KOPT-K1 (cell line): Measurements from ENCODE around the gene PLK5.
"Not testable (repeated sequence)": the region's sequence is repeated elsewhere in the genome, so short reads cannot be mapped to it uniquely, and the experiment has no call there.

ENCODE experiments used
- H3K27ac ChIP-seq: fragments of 200-600 bp; sonication (generic); 2 replicates; pipeline ENCODE4 v1.5.1; 2016; ENCODE audit warnings: antibody characterized with exemption, mild to moderate bottlenecking, low read depth, low read length; ENCODE audit not compliant: poor library complexity, severe bottlenecking
- H3K36me3 ChIP-seq: fragments of 200-600 bp; sonication (generic); 2 replicates; pipeline ENCODE4 v1.5.1; 2017; ENCODE audit warnings: antibody characterized with exemption, mild to moderate bottlenecking, low read length, moderate library complexity; ENCODE audit not compliant: insufficient read depth
- H3K9me3 ChIP-seq: fragments of 200-600 bp; sonication (generic); 2 replicates; pipeline ENCODE4 v1.5.1; 2017; ENCODE audit warnings: antibody characterized with exemption, low read length, mild to moderate bottlenecking; ENCODE audit not compliant: insufficient read depth, poor library complexity, severe bottlenecking

The PLK5 gene

GRCh38 chr19:1524972-1525325 lies 1.1 kb downstream of the PLK5 start:
- H3K36me3 ChIP-seq: no peaks in the 10 kb centered on the region
- no peaks in the 10 kb centered on the region for H3K9me3 ChIP-seq
- H3K27ac ChIP-seq: no peak overlapping the region

DNA sequence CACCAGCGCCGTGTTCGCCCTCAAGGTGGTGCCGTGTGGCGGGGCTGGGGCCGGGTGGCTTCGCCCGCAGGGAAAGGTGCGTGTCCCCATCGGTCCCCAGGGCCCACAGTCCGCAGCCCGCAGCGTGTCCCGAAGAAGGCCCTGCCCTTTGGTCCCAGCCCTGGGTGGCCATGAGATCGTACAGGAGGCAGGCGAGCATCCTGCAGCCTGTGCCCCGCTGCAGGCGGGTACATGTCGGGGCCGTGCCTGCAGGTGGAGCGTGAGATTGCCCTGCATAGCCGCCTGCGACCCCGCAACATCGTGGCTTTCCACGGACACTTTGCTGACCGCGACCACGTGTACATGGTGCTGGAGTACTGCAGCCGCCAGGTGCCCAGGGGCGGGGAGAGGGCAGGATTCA lies 1.5 kb downstream of the PLK5 start:
- Histone ChIP-seq H3K27ac (no peak overlapping the region), H3K36me3 (no peaks in the 10 kb centered on the region), H3K9me3 (no peaks in the 10 kb centered on the region)

DNA sequence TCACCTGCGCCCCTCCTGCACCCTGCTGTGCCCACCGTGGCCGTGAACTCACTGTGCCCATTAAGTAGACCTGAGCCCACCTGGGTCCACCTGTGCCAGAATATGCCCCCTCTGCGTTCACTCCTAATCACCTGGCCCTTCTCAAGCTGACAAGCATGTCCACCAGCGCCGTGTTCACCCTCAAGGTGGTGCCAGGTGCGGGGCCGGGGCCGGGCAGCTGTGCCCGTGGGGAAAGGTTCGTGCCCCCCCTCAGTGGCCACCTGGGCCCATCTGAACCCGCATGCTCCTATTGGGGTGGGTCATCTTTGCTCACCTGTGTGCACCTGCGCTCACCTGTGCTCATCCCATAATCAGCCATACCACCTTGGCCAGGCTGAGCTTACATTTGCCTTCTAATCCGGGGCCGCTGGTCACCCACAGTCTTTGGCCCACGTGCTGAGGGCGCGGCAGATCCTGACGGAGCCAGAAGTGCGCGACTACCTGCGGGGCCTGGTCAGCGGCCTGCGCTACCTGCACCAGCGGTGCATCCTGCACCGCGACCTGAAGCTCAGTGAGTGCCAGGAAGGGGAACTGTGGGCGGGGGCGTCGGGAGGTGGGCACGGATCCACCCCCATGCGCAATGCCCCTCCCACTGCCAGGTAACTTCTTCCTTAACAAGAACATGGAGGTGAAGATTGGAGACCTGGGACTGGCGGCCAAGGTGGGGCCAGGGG lies 2.3 kb downstream of the PLK5 start:
- Histone ChIP-seq H3K9me3 (no peaks in the 10 kb centered on the region), H3K27ac (no peak overlapping the region), H3K36me3 (no peaks in the 10 kb centered on the region)

DNA sequence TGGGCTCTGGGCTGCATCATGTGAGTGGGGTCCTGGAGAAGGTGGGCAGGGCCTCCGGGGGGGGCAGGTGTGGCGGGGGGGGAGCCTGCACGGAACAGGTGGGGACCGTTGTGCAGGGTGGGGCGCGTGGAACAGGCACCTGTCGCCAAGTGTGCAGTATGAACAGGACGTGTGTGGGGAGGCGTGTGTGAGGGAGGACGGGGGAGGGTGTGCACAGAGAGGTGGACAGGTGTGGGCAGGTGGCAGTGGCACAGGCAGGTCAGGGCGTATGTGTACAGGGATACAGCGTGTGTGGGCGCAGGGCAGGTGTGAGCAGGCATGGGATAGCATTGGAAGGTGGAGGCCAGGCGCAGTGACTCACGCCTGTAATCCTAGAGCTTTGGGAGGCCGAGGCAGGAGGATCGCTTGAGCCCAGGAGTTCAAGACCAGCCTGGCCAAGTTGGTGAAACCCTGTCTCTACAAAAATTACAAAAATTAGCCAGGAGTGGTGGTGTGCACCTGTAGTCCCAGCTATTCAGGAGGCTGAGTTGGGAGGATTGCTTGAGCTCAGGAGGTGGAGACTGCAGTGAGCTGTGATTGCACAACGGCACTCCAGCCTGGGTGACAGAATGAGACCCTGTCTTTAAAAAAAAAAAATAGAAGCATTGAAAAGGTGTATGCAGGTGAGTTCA lies 3.2 kb downstream of the PLK5 start:
- no peaks in the 10 kb centered on the region for H3K9me3 ChIP-seq
- H3K36me3 ChIP-seq: no peaks in the 10 kb centered on the region
- no peak overlapping the region for H3K27ac ChIP-seq

- no peaks in the 10 kb centered on the region for H3K36me3 ChIP-seq
- H3K27ac ChIP-seq: no peak overlapping the region
- H3K9me3 ChIP-seq: no peaks in the 10 kb centered on the region
Observed at GRCh38 chr19:1527650-1528309, 3.9 kb downstream of the PLK5 start.

- H3K36me3 ChIP-seq: no peaks in the 10 kb centered on the region
- H3K9me3 ChIP-seq: no peaks in the 10 kb centered on the region
- no peak overlapping the region for H3K27ac ChIP-seq
Observed at GRCh38 chr19:1528596-1529429, 4.9 kb downstream of the PLK5 start.

- Histone ChIP-seq H3K36me3 (no peaks in the 10 kb centered on the region), H3K27ac (no peak overlapping the region), H3K9me3 (no peaks in the 10 kb centered on the region)
Observed at GRCh38 chr19:1529430-1529816, 5.5 kb downstream of the PLK5 start.

- not testable (repeated sequence) for H3K36me3 ChIP-seq, H3K9me3 ChIP-seq, H3K27ac ChIP-seq
Observed at GRCh38 chr19:1530856-1531255, 7.0 kb downstream of the PLK5 start.

DNA sequence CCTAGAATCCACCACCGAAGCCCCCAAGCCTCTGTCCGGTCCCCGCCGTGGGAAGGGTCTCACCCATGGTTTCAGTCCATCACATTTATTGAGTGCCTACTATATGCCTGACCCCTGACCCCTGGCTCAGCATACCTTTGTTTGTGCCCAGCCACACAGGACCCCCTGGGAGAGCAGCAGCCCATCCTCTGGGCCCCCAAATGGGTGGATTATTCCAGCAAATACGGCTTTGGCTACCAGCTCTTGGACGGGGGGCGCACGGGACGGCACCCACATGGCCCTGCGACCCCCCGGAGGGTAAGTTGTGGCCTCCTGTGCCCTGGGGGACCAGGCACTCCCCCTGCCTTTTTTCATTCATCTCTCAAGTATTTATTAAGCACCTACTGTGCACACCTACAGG lies 7.7 kb downstream of the PLK5 start:
- H3K27ac ChIP-seq: no peak overlapping the region
- no peaks in the 10 kb centered on the region for H3K36me3 ChIP-seq
- H3K9me3 ChIP-seq: no peaks in the 10 kb centered on the region

DNA sequence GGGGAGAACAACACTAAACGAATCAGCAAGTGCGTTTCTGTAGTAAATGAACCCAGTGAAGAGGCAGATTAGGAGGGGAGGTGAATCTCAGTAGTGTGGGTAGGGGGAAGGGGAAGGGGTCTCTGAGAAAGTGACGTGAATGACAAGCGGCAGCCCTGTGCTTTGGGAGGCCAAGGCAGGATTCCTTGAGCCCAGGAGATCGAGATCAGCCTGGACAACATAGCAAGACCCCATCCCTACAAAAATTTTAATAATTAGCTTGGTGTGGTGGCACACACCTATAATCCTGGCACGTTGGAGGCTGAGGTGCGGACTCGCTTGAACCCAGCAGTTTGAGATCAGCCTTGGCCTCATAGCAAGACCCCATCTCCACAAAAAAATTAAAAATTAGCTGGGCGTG lies 8.1 kb downstream of the PLK5 start:
- no peak overlapping the region for H3K27ac ChIP-seq
- H3K9me3 ChIP-seq: no peaks in the 10 kb centered on the region
- H3K36me3 ChIP-seq: no peaks in the 10 kb centered on the region

DNA sequence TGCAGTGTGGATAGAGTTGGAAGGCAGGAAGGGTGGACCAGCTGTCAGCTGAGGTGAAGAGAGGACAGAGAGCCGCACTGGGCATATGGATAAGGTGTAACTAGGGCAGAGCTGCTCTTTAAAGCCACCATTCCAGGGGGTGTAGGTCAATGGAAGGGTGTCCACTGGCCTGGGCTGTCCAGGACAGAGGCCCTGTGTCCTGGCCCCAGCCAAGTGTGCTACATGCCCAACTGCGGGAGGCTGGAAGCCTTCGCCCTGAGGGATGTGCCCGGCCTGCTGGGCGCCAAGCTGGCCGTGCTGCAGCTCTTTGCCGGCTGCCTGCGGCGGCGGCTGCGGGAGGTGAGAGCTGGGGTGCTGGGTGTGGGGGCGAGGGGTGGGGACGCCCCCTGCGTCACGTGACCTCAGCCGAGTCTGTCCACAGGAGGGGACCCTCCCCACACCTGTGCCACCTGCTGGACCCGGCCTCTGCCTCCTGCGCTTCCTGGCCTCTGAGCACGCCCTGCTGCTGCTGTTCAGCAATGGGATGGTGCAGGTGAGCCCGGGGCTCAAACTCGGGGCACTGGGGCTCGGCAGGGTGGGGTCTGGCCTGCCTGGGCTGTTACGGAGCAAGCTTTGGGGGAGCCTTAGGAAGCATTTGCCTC lies 9.8 kb downstream of the PLK5 start:
- H3K9me3 ChIP-seq: no peaks in the 10 kb centered on the region
- H3K36me3 ChIP-seq: no peaks in the 10 kb centered on the region
- H3K27ac ChIP-seq: no peak overlapping the region

- Histone ChIP-seq H3K27ac (no peak overlapping the region), H3K9me3 (no peaks in the 10 kb centered on the region), H3K36me3 (no peaks in the 10 kb centered on the region)
Observed at GRCh38 chr19:1534972-1535371, 11.1 kb downstream of the PLK5 start.

GRCh38 chr19:1535699-1536098 lies 11.8 kb downstream of the PLK5 start:
- not testable (repeated sequence) for H3K27ac ChIP-seq, H3K36me3 ChIP-seq, H3K9me3 ChIP-seq

DNA sequence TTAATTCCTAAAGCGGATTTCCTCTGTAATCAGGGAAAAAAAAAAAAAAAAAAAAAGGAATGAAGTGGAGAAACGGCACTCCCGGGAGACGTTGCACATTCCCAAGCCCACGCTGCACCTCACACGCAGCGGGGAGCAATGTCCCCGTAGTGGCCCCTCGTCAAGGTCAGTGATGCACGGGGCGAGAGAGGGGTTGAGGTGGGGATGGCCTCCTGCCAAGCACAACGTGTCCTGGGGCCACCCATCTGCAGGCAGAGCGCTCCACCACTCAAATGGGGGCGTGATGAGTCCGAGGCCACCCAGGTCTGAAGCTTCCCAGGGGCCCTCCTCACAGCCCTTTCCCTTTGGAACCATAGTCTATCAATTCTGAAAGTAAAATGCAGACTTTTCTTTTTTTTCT lies 15.1 kb downstream of the PLK5 start:
- Histone ChIP-seq H3K36me3 (no peaks in the 10 kb centered on the region), H3K9me3 (no peaks in the 10 kb centered on the region), H3K27ac (no peak overlapping the region)

- not testable (repeated sequence) for H3K36me3 ChIP-seq
Observed at GRCh38 chr19:1539749-1540148, 15.9 kb downstream of the PLK5 start.

More at GRCh38 chr19:1539749-1540148, 15.9 kb downstream of the PLK5 start:
- not testable (repeated sequence) for H3K27ac ChIP-seq, H3K9me3 ChIP-seq
